B cell (primary cell): ENCODE data around the gene FCER2. TPM values are rescaled to one million over a fixed set of nuclear protein-coding genes. Genes with fewer than 3 reads are reported as not detected.

Source experiments
- ATAC-seq: fragments of 200-7000 bp; cut with Tn5 transposase; one replicate; pipeline ENCODE4 v1.10.0; 2021; ENCODE audit warnings: low read depth, mild to moderate bottlenecking, moderate number of reproducible peaks, moderate library complexity
- CTCF ChIA-PET: fragments of 350-600 bp; sonication (Branson Sonifier 250); formaldehyde crosslinking; loops from one replicate; lab custom pipeline; 2021; ENCODE audit warnings: antibody characterized with exemption, inconsistent platforms; lab: Charles Lee
- POLR2A ChIA-PET: fragments of 350-600 bp; sonication (Branson Sonifier 250); formaldehyde crosslinking; loops from one replicate; lab custom pipeline; 2021; ENCODE audit warnings: antibody characterized with exemption; lab: Charles Lee
- DNase-seq: peaks from one replicate; pipeline ENCODE4 v3.0.0; 2013
- H2AFZ ChIP-seq: 2 replicates; pipeline ENCODE4 v1.6.1; 2012; ENCODE audit warnings: mild to moderate bottlenecking, low read depth, low read length; ENCODE audit not compliant: insufficient read depth, poor library complexity, severe bottlenecking
- H3K27ac ChIP-seq, 2 donors: 1 replicate in 1 of 2; 2 replicates in 1 of 2; pipeline ENCODE4 v1.5.1; 2012 to 2013; ENCODE audit warnings: low read length in 2 of 2, mild to moderate bottlenecking in 2 of 2, moderate library complexity in 1 of 2
- H3K27me3 ChIP-seq, 4 experiments: fragments of 200-600 bp in 1 of 4; sonication (generic) in 1 of 4; replicated peaks in 1 of 4; 1 replicate in 2 of 4; 2 replicates in 2 of 4; pipeline versions ENCODE4 v1.6.1 to v1.7.0; 2013 to 2016; ENCODE audit warnings: low read length in 3 of 4, mild to moderate bottlenecking in 2 of 4, mixed read lengths in 1 of 4, moderate library complexity in 1 of 4; ENCODE audit not compliant: insufficient read depth in 4 of 4, control insufficient read depth in 3 of 4; ENCODE audit errors: control extremely low read depth in 1 of 4
- H3K36me3 ChIP-seq, 2 experiments: replicated peaks in 1 of 2; 1 replicate in 1 of 2; 2 replicates in 1 of 2; pipeline versions ENCODE4 v1.6.1 to v1.7.1; 2013; ENCODE audit warnings: low read length in 1 of 2; ENCODE audit not compliant: insufficient read depth in 2 of 2, control insufficient read depth in 1 of 2; ENCODE audit errors: control extremely low read depth in 1 of 2, extremely low read depth in 1 of 2
- H3K4me1 ChIP-seq, 2 donors: fragments of 200-600 bp in 1 of 2; sonication (generic) in 1 of 2; 1 replicate in 1 of 2; 2 replicates in 1 of 2; pipeline versions ENCODE4 v1.5.1 to v1.6.1; 2013 to 2017; ENCODE audit warnings: low read length in 2 of 2; ENCODE audit not compliant: control insufficient read depth in 2 of 2, insufficient read depth in 2 of 2
- H3K4me2 ChIP-seq: replicated peaks from 2 replicates; pipeline ENCODE3; 2012; ENCODE audit warnings: mild to moderate bottlenecking, low read depth, low read length; ENCODE audit not compliant: poor library complexity, severe bottlenecking
- H3K4me3 ChIP-seq, 5 experiments: fragments of 200-600 bp in 1 of 5; sonication (generic) in 1 of 5; 1 replicate in 3 of 5; 2 replicates in 2 of 5; pipeline versions ENCODE4 v1.5.1 to v1.7.0; 2011 to 2016; ENCODE audit warnings: low read length in 4 of 5, mild to moderate bottlenecking in 4 of 5, low read depth in 2 of 5, control low read depth in 1 of 5, moderate library complexity in 1 of 5; ENCODE audit not compliant: insufficient read depth in 1 of 5; ENCODE audit errors: control extremely low read depth in 1 of 5, extremely low read depth in 1 of 5
- H3K79me2 ChIP-seq: fragments of 200-600 bp; sonication (generic); one replicate; pipeline ENCODE4 v1.6.0; 2016; ENCODE audit warnings: low read length; ENCODE audit not compliant: control insufficient read depth, insufficient read depth
- H3K9ac ChIP-seq: fragments of 200-600 bp; sonication (generic); 2 replicates; pipeline ENCODE4 v1.6.1; 2017; ENCODE audit warnings: mild to moderate bottlenecking, low read length, moderate library complexity
- H3K9me3 ChIP-seq, 3 donors: one replicate each; pipeline versions ENCODE4 v1.6.1 to v1.7.1; 2013; ENCODE audit warnings: low read length in 2 of 3; ENCODE audit not compliant: control insufficient read depth in 2 of 3, insufficient read depth in 1 of 3; ENCODE audit errors: control extremely low read depth in 1 of 3
- H4K20me1 ChIP-seq: 2 replicates; pipeline ENCODE4 v1.6.0; 2012; ENCODE audit warnings: mild to moderate bottlenecking, low read length; ENCODE audit not compliant: insufficient read depth, control insufficient read depth, poor library complexity, severe bottlenecking
- H3K27ac Mint-ChIP-seq: one replicate; pipeline ENCODE4 v1.8.0; 2021; ENCODE audit warnings: mixed read lengths
- H3K27me3 Mint-ChIP-seq: one replicate; pipeline ENCODE4 v1.8.0; 2021; ENCODE audit warnings: mixed read lengths
- H3K4me1 Mint-ChIP-seq: one replicate; pipeline ENCODE4 v1.8.0; 2021; ENCODE audit warnings: mixed read lengths
- H3K4me3 Mint-ChIP-seq: one replicate; pipeline ENCODE4 v1.8.0; 2021; ENCODE audit warnings: mixed read lengths
- H3K9me3 Mint-ChIP-seq: one replicate; pipeline ENCODE4 v1.8.0; 2022; ENCODE audit warnings: mixed read lengths; ENCODE audit not compliant: insufficient read depth
- EZH2 ChIP-seq: IDR thresholded peaks from 2 replicates; pipeline ENCODE4 v1.6.1; 2012; ENCODE audit warnings: borderline replicate concordance, low read depth, mild to moderate bottlenecking, moderate library complexity, low read length; ENCODE audit not compliant: insufficient read depth, poor library complexity, severe bottlenecking
- WGBS: methylation state at CpG from one replicate; pipeline ENCODE4 v1.1.5; 2013; ENCODE audit warnings: missing lambda C conversion rate; ENCODE audit not compliant: insufficient coverage; 5-methylcytosine and 5-hydroxymethylcytosine counted together
- intact Hi-C: fragments of 100-400 bp; cut with micrococcal nuclease; formaldehyde crosslinking; loops from one replicate; pipeline ENCODE4 v1.10.0; 2022
- polyA plus RNA-seq: library from polyadenylated mRNA; depleted of rRNA; stranded (reverse); fragments of >200 nt; gene quantifications from 2 replicates; pipeline ENCODE4 v1.2.3, GENCODE V29; 2012
- total RNA-seq, 2 donors: library from RNA; stranded (reverse); fragments of 120-200 nt in 1 of 2; gene quantifications; 1 replicate in 1 of 2; 2 replicates in 1 of 2; pipeline versions ENCODE4 v1.2.3 to v1.2.4, GENCODE V29; 2013 to 2022
- TF ChIP-seq, protein P1 (sequence below): fragments of 200-600 bp; IDR thresholded peaks from one replicate; pipeline ENCODE4 v1.8.0; 2022; ENCODE audit warnings: antibody characterized with exemption, mild to moderate bottlenecking

FCER2 gene
- total and polyA plus RNA-seq, 2 donors (not counting 1 experiment from before 2014, with no cell fraction given), result 17.1 to 419 TPM

GRCh38 chr19:7744871-7745650 lies 43.1 kb upstream of the FCER2 start:
- Histone ChIP-seq H3K27ac (no peak overlapping the region), H3K4me3 (no peak overlapping the region), H3K79me2 (no peaks in the 10 kb centered on the region), H3K36me3 (no peaks in the 10 kb centered on the region), H3K9ac (no peak overlapping the region), H2AFZ (no peak overlapping the region), H3K4me2 (no peak overlapping the region), H3K9me3 (peaks cover 3 to 4% (median 4%) of the 10 kb centered on the region in 3 donors), H4K20me1 (no peaks in the 10 kb centered on the region), H3K27me3 (peaks cover 0 to 5% (median 0%) of the 10 kb centered on the region in 4 experiments), H3K4me1 (peaks cover 34 to 39% of the 10 kb centered on the region in 2 donors)
- ATAC-seq (no peak), DNase-seq (no peak)
- intact Hi-C loops, result loop anchor here (5.0 kb wide), 1 partner anchor 52 kb away; no protein-coding TSS in a partner anchor
- peak overlapping the region; percentile 18 for H3K4me3 Mint-ChIP-seq
- no peaks in the 10 kb centered on the region for H3K9me3 Mint-ChIP-seq
- CTCF ChIA-PET, result interaction anchor here (2.0 to 3.1 kb wide), 2 partner anchors 54 to 64 kb away, joined by 7 to 11 read pairs; partner anchors contain the start of gene TRAPPC5
- TF ChIP-seq, protein P1, sequence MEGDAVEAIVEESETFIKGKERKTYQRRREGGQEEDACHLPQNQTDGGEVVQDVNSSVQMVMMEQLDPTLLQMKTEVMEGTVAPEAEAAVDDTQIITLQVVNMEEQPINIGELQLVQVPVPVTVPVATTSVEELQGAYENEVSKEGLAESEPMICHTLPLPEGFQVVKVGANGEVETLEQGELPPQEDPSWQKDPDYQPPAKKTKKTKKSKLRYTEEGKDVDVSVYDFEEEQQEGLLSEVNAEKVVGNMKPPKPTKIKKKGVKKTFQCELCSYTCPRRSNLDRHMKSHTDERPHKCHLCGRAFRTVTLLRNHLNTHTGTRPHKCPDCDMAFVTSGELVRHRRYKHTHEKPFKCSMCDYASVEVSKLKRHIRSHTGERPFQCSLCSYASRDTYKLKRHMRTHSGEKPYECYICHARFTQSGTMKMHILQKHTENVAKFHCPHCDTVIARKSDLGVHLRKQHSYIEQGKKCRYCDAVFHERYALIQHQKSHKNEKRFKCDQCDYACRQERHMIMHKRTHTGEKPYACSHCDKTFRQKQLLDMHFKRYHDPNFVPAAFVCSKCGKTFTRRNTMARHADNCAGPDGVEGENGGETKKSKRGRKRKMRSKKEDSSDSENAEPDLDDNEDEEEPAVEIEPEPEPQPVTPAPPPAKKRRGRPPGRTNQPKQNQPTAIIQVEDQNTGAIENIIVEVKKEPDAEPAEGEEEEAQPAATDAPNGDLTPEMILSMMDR, result no peak
- no peak for TF ChIP-seq EZH2
- WGBS, result 90% methylated on average over 7 of the region's 12 CpGs
- POLR2A ChIA-PET, result interaction anchor here (1.4 kb wide), 1 partner anchor 43 kb away, joined by 9 read pairs; the partner anchor contains the start of gene FCER2
- no peak overlapping the region for H3K27ac Mint-ChIP-seq
- peaks cover 8% of the 10 kb centered on the region for H3K27me3 Mint-ChIP-seq
- peaks cover 54% of the 10 kb centered on the region for H3K4me1 Mint-ChIP-seq
